ENCODE results near the gene DEPDC7. TPM values are rescaled to one million over a fixed set of nuclear protein-coding genes. Genes with fewer than 3 reads are reported as not detected.

Gene DEPDC7
- total and polyA plus RNA-seq, 4 donors, result 3.1 to 12.7 (median 5.5) TPM

GRCh38 chr11:33052231-33052630, 36.6 kb downstream of the DEPDC7 start:
- no CpG with 5 or more reads among the region's 2 CpGs for WGBS (ENCODE audit: insufficient coverage)

GRCh38 chr11:33055375-33055774, 39.7 kb downstream of the DEPDC7 start:
- DNase-seq (ENCODE audit: low read depth in 4 of 6, low spot score in 6 of 6), result no peak
- Histone ChIP-seq H3K4me1 (ENCODE audit: control insufficient read depth, insufficient read depth, low read length) (no peaks in the 10 kb centered on the region), H3K36me3 (ENCODE audit: control insufficient read depth, insufficient read depth, low read length) (peaks cover 13% of the 10 kb centered on the region), H3K9me3 (ENCODE audit: control insufficient read depth, insufficient read depth, low read length) (no peaks in the 10 kb centered on the region), H3K4me3 (ENCODE audit: low read depth, low read length) (no peak overlapping the region), H3K27me3 (ENCODE audit: control insufficient read depth, insufficient read depth, low read length) (no peaks in the 10 kb centered on the region), H3K27ac (ENCODE audit: low read depth, low read length) (no peak overlapping the region)

More at GRCh38 chr11:33052231-33052630, 36.6 kb downstream of the DEPDC7 start:
- Histone ChIP-seq H3K27ac (ENCODE audit: low read depth, low read length) (no peak overlapping the region), H3K36me3 (ENCODE audit: control insufficient read depth, insufficient read depth, low read length) (peaks cover 5% of the 10 kb centered on the region), H3K27me3 (ENCODE audit: control insufficient read depth, insufficient read depth, low read length) (no peaks in the 10 kb centered on the region), H3K9me3 (ENCODE audit: control insufficient read depth, insufficient read depth, low read length) (no peaks in the 10 kb centered on the region), H3K4me3 (ENCODE audit: low read depth, low read length) (no peak overlapping the region), H3K4me1 (ENCODE audit: control insufficient read depth, insufficient read depth, low read length) (no peaks in the 10 kb centered on the region)
- DNase-seq (ENCODE audit: low read depth in 4 of 6, low spot score in 6 of 6), result no peak

DNA sequence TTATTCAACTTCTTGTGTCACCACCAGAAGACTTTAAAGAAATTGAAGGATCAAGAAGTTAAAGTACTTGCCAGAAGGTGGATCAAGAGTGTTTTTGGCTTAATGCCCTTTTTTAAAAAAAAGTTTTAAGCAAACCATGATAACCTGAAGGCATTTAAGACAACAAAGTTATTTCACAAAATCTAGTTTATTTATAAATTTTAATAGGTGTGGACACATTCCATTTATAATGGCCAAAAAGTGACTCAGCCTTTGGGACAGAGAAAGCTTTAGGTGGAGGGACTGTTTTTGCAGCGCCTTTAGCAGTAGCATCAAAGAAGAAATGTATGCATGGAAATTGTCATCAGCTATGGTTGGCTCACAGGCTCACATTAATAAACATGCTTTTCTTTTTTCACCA, 41.6 kb downstream of the DEPDC7 start:
- peaks cover 18% of the 10 kb centered on the region for H3K36me3 ChIP-seq (ENCODE audit: control insufficient read depth, insufficient read depth, low read length)
- no peak overlapping the region for H3K4me3 ChIP-seq (ENCODE audit: low read depth, low read length)
- WGBS (ENCODE audit: insufficient coverage), result no CpG with 5 or more reads among the region's 1 CpG
- DNase-seq (ENCODE audit: low read depth in 4 of 6, low spot score in 6 of 6), result no peak
- H3K27me3 ChIP-seq (ENCODE audit: control insufficient read depth, insufficient read depth, low read length), result no peaks in the 10 kb centered on the region
- no peak overlapping the region for H3K27ac ChIP-seq (ENCODE audit: low read depth, low read length)
- no peaks in the 10 kb centered on the region for H3K9me3 ChIP-seq (ENCODE audit: control insufficient read depth, insufficient read depth, low read length)
- H3K4me1 ChIP-seq (ENCODE audit: control insufficient read depth, insufficient read depth, low read length), result no peaks in the 10 kb centered on the region

DNA sequence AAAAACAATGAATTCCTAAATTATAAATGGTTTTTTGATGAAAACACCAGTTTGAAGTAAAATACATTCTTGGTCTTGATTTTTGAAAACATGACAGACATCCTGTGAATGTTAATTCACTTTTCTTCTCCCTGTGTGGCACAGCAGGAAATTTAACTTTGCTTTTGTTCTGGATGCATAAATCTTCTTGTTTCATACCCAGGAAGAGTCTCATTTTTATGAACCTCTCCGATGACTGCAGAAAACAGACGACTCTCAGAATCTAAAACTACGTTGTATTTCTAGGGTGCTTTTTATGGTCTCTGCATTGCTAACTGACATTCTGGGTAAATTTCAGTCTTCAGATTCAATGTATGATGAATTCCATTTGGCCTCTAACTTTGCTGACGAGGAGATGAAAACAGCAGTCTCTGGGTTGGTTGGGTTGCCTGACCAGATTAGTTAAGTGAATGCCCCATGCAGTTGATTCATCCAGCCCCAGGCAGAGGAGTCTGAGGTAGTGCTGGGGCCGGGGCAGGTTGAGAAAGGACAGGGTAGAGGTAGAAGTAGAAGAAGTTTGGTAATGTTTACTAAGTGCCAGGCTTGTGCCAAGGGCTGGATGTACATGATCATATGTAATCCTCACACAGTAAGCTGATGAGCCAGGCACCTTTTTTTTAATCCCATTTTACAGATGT, 43.8 kb downstream of the DEPDC7 start:
- H3K36me3 ChIP-seq (ENCODE audit: control insufficient read depth, insufficient read depth, low read length), result peaks cover 16% of the 10 kb centered on the region
- no peak overlapping the region for H3K4me3 ChIP-seq (ENCODE audit: low read depth, low read length)
- 61% methylated on average over 5 of the region's 5 CpGs for WGBS (ENCODE audit: insufficient coverage)
- no peak overlapping the region for H3K27ac ChIP-seq (ENCODE audit: low read depth, low read length)
- no peaks in the 10 kb centered on the region for H3K27me3 ChIP-seq (ENCODE audit: control insufficient read depth, insufficient read depth, low read length)
- no peaks in the 10 kb centered on the region for H3K9me3 ChIP-seq (ENCODE audit: control insufficient read depth, insufficient read depth, low read length)
- H3K4me1 ChIP-seq (ENCODE audit: control insufficient read depth, insufficient read depth, low read length), result no peaks in the 10 kb centered on the region
- DNase-seq (ENCODE audit: low read depth in 4 of 6, low spot score in 6 of 6), result no peak

- peaks cover 4% of the 10 kb centered on the region for H3K4me1 ChIP-seq (ENCODE audit: control insufficient read depth, insufficient read depth, low read length)
- DNase-seq (ENCODE audit: low read depth in 4 of 6, low spot score in 6 of 6), result no peak
- H3K27ac ChIP-seq (ENCODE audit: low read depth, low read length), result no peak overlapping the region
- H3K9me3 ChIP-seq (ENCODE audit: control insufficient read depth, insufficient read depth, low read length), result no peaks in the 10 kb centered on the region
- no peaks in the 10 kb centered on the region for H3K27me3 ChIP-seq (ENCODE audit: control insufficient read depth, insufficient read depth, low read length)
- WGBS (ENCODE audit: insufficient coverage), result 97% methylated on average over 3 of the region's 3 CpGs
- H3K36me3 ChIP-seq (ENCODE audit: control insufficient read depth, insufficient read depth, low read length), result peaks cover 24% of the 10 kb centered on the region
- no peak overlapping the region for H3K4me3 ChIP-seq (ENCODE audit: low read depth, low read length)
Measured at GRCh38 chr11:33060271-33060670, 44.6 kb downstream of the DEPDC7 start.

DNA sequence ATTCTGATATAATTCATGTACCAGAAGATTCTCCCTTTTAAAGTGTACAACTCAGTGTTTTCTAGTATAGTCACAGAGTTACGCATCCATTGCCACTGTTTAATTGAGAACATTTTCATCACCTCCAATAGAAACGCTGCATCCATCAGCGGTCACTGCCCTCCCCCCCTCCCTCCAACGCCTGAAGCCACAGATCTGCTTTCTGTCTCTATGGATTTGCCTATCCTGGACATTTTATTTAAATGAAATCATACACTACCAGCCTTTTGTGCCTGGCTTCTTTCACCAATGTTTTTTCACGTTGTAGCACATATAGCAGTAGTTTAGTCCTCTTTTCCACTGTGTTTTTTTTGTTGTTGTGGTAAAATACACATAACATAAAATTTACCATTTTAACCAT, 46.5 kb downstream of the DEPDC7 start:
- Histone ChIP-seq H3K4me3 (ENCODE audit: low read depth, low read length) (no peak overlapping the region), H3K9me3 (ENCODE audit: control insufficient read depth, insufficient read depth, low read length) (no peaks in the 10 kb centered on the region), H3K4me1 (ENCODE audit: control insufficient read depth, insufficient read depth, low read length) (peaks cover 4% of the 10 kb centered on the region), H3K27me3 (ENCODE audit: control insufficient read depth, insufficient read depth, low read length) (no peaks in the 10 kb centered on the region), H3K27ac (ENCODE audit: low read depth, low read length) (no peak overlapping the region), H3K36me3 (ENCODE audit: control insufficient read depth, insufficient read depth, low read length) (peaks cover 39% of the 10 kb centered on the region)
- no peak for DNase-seq (ENCODE audit: low read depth in 4 of 6, low spot score in 6 of 6)
- 70% methylated on average over 3 of the region's 5 CpGs for WGBS (ENCODE audit: insufficient coverage)

GRCh38 chr11:33063326-33063881, 47.7 kb downstream of the DEPDC7 start:
- no peak for DNase-seq (ENCODE audit: low read depth in 4 of 6, low spot score in 6 of 6)
- no peaks in the 10 kb centered on the region for H3K9me3 ChIP-seq (ENCODE audit: control insufficient read depth, insufficient read depth, low read length)
- H3K4me3 ChIP-seq (ENCODE audit: low read depth, low read length), result no peak overlapping the region
- H3K27ac ChIP-seq (ENCODE audit: low read depth, low read length), result no peak overlapping the region
- no peaks in the 10 kb centered on the region for H3K27me3 ChIP-seq (ENCODE audit: control insufficient read depth, insufficient read depth, low read length)
- peaks cover 47% of the 10 kb centered on the region for H3K36me3 ChIP-seq (ENCODE audit: control insufficient read depth, insufficient read depth, low read length)
- H3K4me1 ChIP-seq (ENCODE audit: control insufficient read depth, insufficient read depth, low read length), result peaks cover 4% of the 10 kb centered on the region
- no CpG with 5 or more reads among the region's 3 CpGs for WGBS (ENCODE audit: insufficient coverage)

- no peaks in the 10 kb centered on the region for H3K9me3 ChIP-seq (ENCODE audit: control insufficient read depth, insufficient read depth, low read length)
- H3K36me3 ChIP-seq (ENCODE audit: control insufficient read depth, insufficient read depth, low read length), result peaks cover 53% of the 10 kb centered on the region
- peaks cover 4% of the 10 kb centered on the region for H3K4me1 ChIP-seq (ENCODE audit: control insufficient read depth, insufficient read depth, low read length)
- H3K27ac ChIP-seq (ENCODE audit: low read depth, low read length), result peak overlapping the region; percentile 17
- no peak overlapping the region for H3K4me3 ChIP-seq (ENCODE audit: low read depth, low read length)
- peak in 1 of 6 donors; percentile 7 for DNase-seq (ENCODE audit: low read depth in 4 of 6, low spot score in 6 of 6)
- 81% methylated on average over 4 of the region's 11 CpGs for WGBS (ENCODE audit: insufficient coverage)
- H3K27me3 ChIP-seq (ENCODE audit: control insufficient read depth, insufficient read depth, low read length), result no peaks in the 10 kb centered on the region
Measured at GRCh38 chr11:33064033-33064825, 48.6 kb downstream of the DEPDC7 start.

DNA sequence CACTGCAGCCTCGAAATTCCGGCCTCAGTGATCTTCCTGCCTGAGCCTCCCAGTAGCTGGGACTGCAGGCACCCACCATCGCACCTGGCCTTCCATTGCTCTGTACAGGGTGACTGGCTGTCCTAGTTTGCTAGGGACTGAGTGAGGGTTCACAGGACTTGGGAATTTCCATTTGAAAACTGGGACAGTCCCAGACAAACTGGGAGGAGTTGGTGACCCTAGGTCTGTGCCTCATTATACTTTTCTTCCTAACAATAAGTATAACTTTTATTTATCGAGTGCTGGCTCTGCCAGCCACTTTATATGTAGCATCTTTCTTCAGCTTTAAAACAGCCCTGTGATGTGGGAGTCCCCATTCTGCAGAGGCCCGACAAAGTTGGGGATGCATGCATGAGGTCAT, 49.2 kb downstream of the DEPDC7 start:
- no peak for DNase-seq (ENCODE audit: low read depth in 4 of 6, low spot score in 6 of 6)
- H3K27ac ChIP-seq (ENCODE audit: low read depth, low read length), result no peak overlapping the region
- no peaks in the 10 kb centered on the region for H3K27me3 ChIP-seq (ENCODE audit: control insufficient read depth, insufficient read depth, low read length)
- H3K4me3 ChIP-seq (ENCODE audit: low read depth, low read length), result no peak overlapping the region
- H3K9me3 ChIP-seq (ENCODE audit: control insufficient read depth, insufficient read depth, low read length), result no peaks in the 10 kb centered on the region
- peaks cover 55% of the 10 kb centered on the region for H3K36me3 ChIP-seq (ENCODE audit: control insufficient read depth, insufficient read depth, low read length)
- peaks cover 4% of the 10 kb centered on the region for H3K4me1 ChIP-seq (ENCODE audit: control insufficient read depth, insufficient read depth, low read length)
- WGBS (ENCODE audit: insufficient coverage), result 92% methylated on average over 3 of the region's 5 CpGs
